Measurements from ENCODE around the gene ARF6. TPM values are rescaled to one million over a fixed set of nuclear protein-coding genes. Genes with fewer than 3 reads are reported as not detected.

Gene ARF6
- total RNA-seq, 1 donor from 2014 or later, result 55.3 TPM

DNA sequence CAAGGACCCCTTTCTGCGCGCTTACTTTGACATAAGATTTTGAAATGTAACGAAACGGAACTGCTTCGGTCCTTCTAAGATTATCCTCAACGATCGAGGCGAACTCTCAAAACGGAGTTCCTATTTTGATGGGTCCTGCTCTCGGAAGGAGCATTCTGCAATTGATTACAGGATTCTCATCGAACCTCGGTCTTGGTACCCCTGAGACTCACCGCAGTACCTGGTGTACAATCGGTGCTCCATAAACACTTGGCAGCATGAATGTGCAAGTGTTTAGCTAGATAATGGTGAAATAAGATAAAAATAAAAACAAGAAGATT lies 39.8 kb upstream of the ARF6 start:
- no peak for DNase-seq (ENCODE audit: low spot score)
- peaks cover 19% of the 10 kb centered on the region for H3K4me1 Mint-ChIP-seq (ENCODE audit: unreplicated experiment)
- TF ChIP-seq, protein P1, sequence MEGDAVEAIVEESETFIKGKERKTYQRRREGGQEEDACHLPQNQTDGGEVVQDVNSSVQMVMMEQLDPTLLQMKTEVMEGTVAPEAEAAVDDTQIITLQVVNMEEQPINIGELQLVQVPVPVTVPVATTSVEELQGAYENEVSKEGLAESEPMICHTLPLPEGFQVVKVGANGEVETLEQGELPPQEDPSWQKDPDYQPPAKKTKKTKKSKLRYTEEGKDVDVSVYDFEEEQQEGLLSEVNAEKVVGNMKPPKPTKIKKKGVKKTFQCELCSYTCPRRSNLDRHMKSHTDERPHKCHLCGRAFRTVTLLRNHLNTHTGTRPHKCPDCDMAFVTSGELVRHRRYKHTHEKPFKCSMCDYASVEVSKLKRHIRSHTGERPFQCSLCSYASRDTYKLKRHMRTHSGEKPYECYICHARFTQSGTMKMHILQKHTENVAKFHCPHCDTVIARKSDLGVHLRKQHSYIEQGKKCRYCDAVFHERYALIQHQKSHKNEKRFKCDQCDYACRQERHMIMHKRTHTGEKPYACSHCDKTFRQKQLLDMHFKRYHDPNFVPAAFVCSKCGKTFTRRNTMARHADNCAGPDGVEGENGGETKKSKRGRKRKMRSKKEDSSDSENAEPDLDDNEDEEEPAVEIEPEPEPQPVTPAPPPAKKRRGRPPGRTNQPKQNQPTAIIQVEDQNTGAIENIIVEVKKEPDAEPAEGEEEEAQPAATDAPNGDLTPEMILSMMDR (IDR thresholded peaks at IDR 0.05; ENCODE audit: unreplicated experiment), result no peak
- no peaks in the 10 kb centered on the region for H3K9me3 Mint-ChIP-seq (ENCODE audit: unreplicated experiment)
- peaks cover 8% of the 10 kb centered on the region for H3K27me3 Mint-ChIP-seq (ENCODE audit: unreplicated experiment)
- peaks cover 12% of the 10 kb centered on the region for H3K36me3 Mint-ChIP-seq (ENCODE audit: low read depth, unreplicated experiment)
- H3K4me3 Mint-ChIP-seq (ENCODE audit: unreplicated experiment), result peak overlapping the region; percentile 99
- peak overlapping the region; percentile 100 for H3K27ac Mint-ChIP-seq (ENCODE audit: unreplicated experiment)

DNA sequence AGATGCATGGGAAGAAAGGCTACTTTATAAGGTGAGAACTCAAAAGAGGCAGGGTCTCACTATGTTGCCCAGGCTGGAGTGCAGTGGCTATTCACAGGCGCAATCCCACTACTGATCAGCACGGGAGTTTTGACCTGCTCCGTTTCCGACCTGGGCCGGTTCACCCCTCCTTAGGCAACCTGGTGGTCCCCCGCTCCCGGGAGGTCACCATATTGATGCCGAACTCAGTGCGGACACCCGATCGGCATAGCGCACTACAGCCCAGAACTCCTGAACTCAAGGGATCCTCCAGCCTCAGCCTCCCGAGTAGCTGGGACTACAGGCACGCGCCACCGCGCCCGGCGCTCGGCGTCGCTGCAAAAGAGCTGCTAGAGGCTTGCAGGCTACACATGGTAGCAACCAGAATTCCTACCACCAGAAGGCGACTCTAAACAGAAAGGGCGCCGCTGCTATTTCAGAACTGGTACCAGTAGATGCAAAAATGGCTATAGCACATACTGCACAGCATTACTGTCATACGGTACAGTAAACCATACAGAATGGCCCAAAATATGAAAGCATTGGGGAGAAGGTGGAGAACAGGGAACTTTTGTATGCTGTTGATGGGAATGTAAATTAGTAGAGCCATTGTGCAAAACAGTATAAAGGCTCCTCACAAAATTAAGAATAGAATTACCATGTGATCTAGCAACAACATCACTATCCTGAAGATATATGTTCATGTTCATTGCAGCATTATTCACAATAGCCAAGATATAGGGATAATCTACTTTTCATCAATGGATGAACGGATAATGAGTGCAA lies 39.1 kb upstream of the ARF6 start:
- H3K9me3 Mint-ChIP-seq (ENCODE audit: unreplicated experiment), result no peaks in the 10 kb centered on the region
- H3K36me3 Mint-ChIP-seq (ENCODE audit: low read depth, unreplicated experiment), result peaks cover 11% of the 10 kb centered on the region
- H3K4me1 Mint-ChIP-seq (ENCODE audit: unreplicated experiment), result peaks cover 19% of the 10 kb centered on the region
- TF ChIP-seq, protein P1 (IDR thresholded peaks at IDR 0.05; ENCODE audit: unreplicated experiment), result peak; percentile 73
- H3K4me3 Mint-ChIP-seq (ENCODE audit: unreplicated experiment), result no peak overlapping the region
- peak; percentile 74 for DNase-seq (ENCODE audit: low spot score)
- H3K27ac Mint-ChIP-seq (ENCODE audit: unreplicated experiment), result no peak overlapping the region
- H3K27me3 Mint-ChIP-seq (ENCODE audit: unreplicated experiment), result peaks cover 8% of the 10 kb centered on the region

DNA sequence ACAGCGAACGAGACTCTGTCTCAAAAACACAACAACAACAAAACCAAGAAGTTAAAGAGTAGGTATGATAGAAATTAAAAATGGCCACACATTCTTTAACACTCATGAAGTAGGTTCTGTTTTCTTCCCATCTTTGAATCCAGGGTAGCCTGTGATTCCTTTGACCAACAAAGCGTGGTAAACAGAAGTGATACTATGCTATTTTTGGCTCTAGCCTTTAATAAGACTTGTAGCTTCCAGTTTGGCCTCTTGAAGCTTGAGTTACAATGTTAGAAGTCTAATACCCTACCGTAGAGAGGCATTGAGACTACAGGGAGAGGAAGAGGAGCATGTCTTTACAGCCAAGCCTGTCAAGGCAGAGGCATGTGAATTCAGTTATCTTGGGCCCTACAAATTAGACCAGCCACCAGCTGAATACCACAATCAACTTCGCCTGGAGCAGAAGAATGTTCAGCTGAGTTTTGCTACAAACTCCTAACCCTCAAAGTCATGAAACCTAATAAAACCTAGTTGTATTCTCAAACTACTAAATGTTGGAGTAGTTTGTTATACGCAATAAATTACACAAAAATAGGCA lies 35.4 kb upstream of the ARF6 start:
- no peaks in the 10 kb centered on the region for H3K9me3 Mint-ChIP-seq (ENCODE audit: unreplicated experiment)
- peaks cover 13% of the 10 kb centered on the region for H3K27me3 Mint-ChIP-seq (ENCODE audit: unreplicated experiment)
- DNase-seq (ENCODE audit: low spot score), result no peak
- TF ChIP-seq, protein P1 (IDR thresholded peaks at IDR 0.05; ENCODE audit: unreplicated experiment), result no peak
- H3K36me3 Mint-ChIP-seq (ENCODE audit: low read depth, unreplicated experiment), result peaks cover 6% of the 10 kb centered on the region
- H3K27ac Mint-ChIP-seq (ENCODE audit: unreplicated experiment), result no peak overlapping the region
- H3K4me3 Mint-ChIP-seq (ENCODE audit: unreplicated experiment), result no peak overlapping the region
- H3K4me1 Mint-ChIP-seq (ENCODE audit: unreplicated experiment), result peaks cover 16% of the 10 kb centered on the region

DNA sequence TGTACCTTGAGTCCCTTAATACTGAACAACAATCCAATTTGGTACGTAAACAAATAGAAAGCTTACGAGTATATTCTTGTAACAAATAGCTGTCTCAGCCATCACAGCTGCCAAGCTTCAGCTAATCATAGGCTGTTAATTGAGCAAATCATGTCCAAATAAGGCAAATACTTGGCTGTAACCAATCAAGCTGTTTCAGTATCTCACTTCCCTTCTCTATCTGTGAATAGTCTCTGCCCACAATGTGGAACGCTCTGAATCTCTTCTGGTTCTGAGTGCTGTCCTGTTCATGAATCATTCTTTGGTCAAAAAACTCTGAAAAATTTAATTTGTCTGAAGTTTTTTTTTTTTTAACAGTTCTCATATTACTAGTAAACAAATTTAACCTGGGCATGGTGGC lies 34.5 kb upstream of the ARF6 start:
- DNase-seq (ENCODE audit: low spot score), result no peak
- H3K36me3 Mint-ChIP-seq (ENCODE audit: low read depth, unreplicated experiment), result no peaks in the 10 kb centered on the region

More for the DNA sequence above, 34.5 kb upstream of the ARF6 start:
- peaks cover 11% of the 10 kb centered on the region for H3K27me3 Mint-ChIP-seq (ENCODE audit: unreplicated experiment)
- TF ChIP-seq, protein P1 (IDR thresholded peaks at IDR 0.05; ENCODE audit: unreplicated experiment), result no peak
- H3K4me1 Mint-ChIP-seq (ENCODE audit: unreplicated experiment), result peaks cover 9% of the 10 kb centered on the region
- no peak overlapping the region for H3K27ac Mint-ChIP-seq (ENCODE audit: unreplicated experiment)
- H3K9me3 Mint-ChIP-seq (ENCODE audit: unreplicated experiment), result no peaks in the 10 kb centered on the region
- H3K4me3 Mint-ChIP-seq (ENCODE audit: unreplicated experiment), result no peak overlapping the region

Measured in endothelial cell (in vitro differentiated cells).